ENCODE results near the gene PRKCZ.
"Not testable (repeated sequence)": the region's sequence is repeated elsewhere in the genome, so short reads cannot be mapped to it uniquely, and the experiment has no call there.

The PRKCZ gene

DNA sequence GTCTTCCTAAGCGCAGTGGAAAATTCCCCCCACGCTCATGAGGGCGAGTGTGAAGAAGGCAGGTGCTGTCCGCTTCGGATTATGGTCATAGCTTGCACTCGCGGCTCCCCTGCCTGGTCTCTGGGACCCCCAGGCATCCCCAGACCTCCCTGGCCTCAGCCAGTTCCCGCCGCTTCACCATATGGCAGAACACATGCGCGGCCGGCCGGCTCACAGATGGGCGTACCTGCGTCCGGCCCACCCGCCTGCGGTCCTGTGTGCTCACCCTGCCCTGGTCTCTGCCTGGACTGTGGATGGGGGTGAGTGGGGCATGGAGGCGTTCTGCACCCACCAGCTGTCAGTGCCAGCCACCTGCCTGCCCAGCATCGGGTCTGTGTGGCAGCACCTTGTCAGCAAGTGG, 34.1 kb downstream of the PRKCZ start:
- DNase-seq (ENCODE audit: low spot score), result no peak

DNA sequence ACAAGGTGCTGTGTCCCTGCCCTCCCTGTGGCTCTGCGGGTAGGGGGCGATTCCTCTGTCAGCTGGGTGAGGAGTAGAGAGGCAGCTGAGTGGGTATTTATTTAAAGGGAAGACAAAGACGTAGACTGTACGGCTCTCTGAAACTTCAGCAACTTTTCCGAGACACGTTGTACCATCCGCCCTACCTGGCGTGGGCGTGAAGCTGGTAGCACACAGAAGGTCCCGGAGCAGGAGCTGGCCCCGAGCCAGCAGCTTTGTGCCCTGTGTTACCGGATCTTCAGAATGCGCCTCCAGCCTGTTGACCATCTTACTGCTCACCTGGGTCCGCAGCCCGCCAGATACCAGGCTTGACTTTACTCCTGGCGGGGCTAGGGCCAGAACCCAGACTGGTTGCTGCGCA, 34.9 kb downstream of the PRKCZ start:
- no peak for DNase-seq (ENCODE audit: low spot score)

DNA sequence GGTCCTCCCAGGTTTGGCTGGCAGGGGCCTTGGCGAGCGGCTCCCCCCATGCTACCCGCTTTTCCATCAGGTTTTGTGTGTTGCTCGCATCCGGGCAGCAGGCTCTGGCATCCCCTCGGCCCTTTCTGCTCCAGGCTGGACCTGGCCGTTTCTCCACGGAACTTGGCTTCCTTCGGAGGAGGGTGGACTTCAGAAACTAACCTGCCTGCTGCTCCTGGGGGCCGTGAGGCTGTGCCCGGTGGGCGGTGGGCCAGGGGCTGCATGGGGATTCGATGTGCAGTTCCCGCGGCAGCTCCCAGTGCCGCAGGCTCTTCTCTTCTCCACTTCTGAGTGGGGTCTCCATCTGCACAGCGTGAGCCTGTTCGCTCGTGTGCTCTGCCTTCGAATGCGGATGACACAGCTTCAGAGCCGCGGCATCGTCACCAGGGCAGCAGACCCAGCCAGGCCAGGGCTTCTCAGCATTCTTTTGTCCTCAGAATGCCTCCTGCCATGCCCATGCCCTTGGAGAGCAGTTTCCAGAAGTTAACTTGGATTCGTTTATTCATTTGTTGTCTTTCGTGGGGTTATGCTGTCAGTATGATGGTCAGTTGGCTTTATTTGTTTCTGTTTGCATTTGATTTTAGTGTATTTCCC, 36.4 kb downstream of the PRKCZ start:
- no peak for DNase-seq (ENCODE audit: low spot score)

DNA sequence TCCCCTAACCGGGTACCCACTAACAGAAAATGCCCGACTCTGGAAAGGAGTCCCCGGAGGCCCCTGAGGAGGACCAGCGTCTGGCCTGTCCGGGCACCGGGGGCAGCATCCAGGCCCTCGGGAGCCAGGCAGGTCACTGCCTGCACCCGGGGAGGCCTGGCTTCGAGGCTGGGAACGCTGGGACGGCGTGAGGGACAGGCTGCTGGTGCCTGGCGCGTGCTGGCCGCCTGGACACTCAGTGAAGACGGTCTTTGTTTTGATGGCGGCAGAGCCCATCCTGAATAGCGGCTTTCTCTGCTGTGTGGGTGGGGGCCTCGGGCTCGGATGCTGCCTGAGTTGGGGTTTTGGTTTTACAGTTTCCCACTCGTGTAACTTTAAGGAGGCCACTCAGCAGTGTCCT, 37.6 kb downstream of the PRKCZ start:
- no peak for DNase-seq (ENCODE audit: low spot score)

DNA sequence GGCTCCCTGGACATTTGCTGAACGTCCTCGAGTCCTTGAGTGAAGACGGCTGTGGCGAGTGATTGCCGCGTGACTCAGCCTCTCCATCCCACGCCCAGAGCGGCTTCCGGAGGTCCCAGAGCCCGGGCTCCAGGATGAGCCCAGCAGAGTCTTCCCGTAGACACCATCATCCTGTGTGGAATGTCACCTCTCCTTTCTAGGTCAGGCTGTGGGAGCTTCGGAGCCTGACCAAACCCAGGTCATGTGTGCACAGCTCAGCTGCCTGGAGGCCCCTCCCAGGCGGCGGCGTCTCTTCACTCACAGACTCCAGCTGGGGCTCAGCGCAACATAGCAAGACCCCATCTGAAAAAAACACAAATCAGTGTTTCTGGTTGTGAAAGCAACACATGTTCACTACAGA, 38.2 kb downstream of the PRKCZ start:
- no peak for DNase-seq (ENCODE audit: low spot score)

DNA sequence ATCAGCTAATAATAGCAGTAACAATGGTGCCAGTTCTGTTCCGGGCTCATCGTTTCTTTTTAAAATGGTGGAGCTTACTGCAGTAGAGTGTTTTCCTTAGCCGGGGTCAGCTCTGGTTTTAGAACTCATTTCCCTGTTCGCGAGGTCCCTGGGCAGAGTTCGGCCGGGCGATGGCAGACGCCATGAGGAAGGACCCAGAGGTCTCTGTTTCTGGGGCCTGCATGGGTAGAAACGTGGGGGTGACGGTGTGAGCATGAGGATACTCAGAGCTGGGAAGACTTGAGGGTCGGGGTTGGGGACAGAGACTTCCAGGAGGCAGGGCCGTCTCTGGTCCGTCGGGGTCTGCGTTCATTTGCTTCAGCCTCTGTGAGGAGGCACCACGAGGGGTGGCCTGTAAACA, 38.8 kb downstream of the PRKCZ start:
- DNase-seq (ENCODE audit: low spot score), result no peak

GRCh38 chr1:2090216-2090890, 40.1 kb downstream of the PRKCZ start:
- no peak for DNase-seq (ENCODE audit: low spot score)

DNA sequence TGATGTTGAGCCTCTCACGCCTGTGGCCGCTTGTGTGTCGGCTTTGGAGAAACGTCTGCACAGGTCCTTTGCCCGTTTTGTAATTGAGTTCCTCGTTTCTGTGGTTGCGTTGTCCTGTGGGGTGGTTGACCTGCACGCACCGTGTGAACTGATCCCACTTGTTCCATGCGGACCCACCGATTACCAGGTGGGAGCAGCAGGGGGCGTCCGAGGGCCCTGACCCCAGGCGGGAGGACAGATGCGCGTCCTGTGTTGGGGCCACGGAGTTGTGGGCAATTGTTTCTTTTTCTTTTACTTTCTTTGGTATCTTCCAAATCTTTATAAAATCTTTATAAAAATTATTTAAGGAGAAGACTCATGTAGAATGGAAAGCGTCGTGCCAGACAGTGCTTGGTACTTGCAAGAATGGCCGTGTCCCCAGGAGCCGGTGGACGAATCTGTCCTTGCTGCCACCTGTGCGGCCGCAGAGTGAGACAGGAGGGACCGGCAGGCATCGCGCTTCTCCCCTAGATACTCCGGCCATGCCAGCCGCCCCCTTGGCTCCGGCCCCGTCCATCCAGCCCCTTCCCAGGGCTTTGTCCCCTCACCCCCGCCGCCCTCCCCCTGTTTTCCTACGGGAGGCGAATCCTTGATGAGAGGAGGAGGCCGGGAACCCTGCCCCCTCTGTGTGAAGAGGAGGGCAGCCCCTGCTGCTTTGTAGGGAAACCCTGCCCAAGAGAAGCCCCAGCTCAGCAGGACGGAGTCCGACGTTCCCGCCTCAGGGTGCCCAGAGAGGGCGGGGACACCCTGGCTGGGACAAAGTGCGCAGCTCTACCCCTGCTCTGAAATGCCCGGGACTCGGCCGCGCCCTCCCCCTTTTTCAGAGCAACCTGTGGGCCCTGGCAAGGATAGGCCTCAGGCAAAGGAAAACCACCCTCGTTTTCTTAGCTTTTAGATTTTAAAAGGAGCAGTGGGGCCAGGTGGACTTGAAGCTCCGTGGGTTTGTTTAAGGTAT, 41.7 kb downstream of the PRKCZ start:
- DNase-seq (ENCODE audit: low spot score), result no peak

DNA sequence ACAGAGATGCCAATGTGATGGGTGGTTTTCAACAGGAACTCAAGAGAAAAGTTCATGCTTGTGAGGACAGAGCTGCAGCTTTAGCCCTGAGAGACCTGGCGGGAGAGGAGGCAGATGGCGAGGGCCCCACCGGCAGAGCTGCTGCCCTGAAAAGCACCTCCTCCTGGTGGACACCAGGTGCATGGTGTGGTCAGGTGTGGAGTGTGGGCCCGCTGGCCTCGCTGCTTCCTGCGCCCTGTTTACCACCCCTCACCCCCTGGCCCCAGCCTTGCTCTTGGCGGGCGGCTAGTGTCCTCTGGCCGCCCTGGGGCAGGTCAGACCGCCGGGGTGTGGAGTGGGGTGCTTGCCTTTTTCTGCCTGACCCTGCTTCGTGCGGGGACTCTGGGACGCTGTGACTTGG, 42.8 kb downstream of the PRKCZ start:
- no peak for DNase-seq (ENCODE audit: low spot score)

GRCh38 chr1:2093636-2094035, 43.4 kb downstream of the PRKCZ start:
- DNase-seq (ENCODE audit: low spot score), result no peak

GRCh38 chr1:2094269-2095158, 44.3 kb downstream of the PRKCZ start:
- DNase-seq (ENCODE audit: low spot score), result not testable (repeated sequence)

DNA sequence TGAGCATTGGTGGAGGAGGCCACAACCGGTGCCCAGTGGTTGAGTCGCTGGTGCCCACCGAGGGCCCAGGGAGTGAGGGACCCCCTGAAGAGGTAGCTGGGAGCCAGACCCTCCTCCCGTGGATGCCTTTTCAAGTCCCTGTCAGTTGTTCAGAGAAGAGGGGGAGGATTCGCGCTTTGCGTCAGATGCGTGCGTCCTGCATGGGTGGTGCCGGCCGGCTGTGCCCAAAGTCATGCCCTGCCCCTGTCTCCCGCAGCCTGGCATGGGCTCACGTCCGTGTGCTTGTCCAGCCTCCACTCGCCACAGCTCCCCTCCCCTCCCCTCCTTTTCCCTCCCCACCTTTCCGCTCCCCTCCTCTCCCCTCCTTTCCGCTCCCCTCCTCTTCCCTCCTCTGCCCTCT, 45.2 kb downstream of the PRKCZ start:
- DNase-seq (ENCODE audit: low spot score), result no peak

DNA sequence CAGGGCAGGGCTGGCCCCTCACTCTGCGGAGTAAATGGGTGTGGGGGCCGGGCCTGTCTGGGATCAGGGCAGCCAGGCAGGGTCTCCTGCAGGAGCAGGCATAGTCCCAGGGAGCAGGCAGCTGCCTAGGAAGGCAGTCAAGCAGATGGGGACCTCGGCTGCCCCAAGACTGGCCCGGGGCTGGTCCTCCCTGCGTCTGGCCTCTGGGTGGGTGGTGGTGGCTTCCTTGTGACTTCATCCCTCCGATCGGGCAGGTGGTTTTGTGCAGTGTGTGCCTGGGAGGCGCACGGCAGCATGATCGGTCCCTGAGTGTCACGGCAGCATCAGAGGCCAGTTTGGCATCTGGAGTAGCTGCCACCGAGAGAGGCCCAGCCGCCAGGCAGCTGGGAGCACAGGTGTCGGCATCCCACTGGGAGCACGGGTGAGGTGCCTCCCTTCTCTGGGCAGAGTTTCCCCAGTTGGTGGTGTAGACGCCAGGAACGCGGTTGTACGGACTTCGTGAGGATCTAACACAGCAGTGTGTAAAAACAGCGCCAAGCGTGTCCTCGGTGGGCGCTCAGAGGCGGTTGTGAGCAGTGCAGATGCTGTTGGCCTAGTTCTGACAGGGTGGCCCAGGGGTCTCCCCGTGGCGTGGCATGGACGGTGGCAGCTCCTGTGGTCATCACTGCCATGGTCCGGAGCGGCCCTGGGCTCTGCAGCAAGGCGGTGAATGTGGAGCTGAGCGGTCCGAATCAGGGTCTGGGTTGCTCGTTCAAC, 45.9 kb downstream of the PRKCZ start:
- DNase-seq (ENCODE audit: low spot score), result no peak

DNA sequence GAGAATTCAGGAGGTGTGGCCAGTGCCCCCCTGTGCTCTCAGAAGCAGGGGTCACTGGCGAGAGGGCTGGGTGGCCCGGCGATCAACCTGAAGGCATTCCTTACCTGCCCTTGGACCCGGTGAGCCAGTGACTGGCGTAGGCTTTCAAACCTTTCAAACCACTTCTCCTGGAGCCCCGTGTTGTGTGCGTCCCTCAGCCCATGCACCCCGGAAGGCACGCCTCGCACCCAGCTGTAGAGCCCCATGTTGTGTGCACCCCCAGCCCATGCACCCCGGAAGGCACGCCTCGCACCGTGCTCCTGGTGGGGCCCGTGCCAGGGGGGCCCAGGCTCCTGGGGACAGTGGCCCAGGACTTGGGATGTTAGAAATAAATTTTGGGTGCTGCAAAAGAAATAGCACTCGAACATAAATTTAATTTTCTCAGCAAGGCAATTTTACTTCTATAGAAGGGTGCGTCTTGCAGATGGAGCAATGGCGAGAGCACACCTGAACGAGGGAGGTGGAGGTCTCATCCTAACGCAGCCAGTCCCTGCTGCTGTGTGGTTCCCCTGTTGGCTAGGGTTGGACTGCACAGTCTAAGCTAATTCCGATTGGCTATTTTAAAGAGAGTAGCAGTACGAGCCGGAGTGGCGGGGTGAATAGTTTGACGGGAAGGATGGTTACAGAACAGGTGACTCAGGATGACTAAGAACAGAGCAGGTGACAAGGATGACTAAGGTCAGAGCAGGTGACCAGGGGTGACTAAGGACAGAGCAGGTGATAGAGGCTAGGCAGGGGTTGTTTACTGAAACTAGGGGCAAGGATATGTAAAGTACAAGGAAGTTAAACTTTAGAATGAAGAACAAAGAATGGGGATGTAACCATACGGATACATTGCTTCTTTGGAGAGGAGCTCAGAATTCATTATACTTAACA, 47.4 kb downstream of the PRKCZ start:
- DNase-seq (ENCODE audit: low spot score), result no peak

- no peak for DNase-seq (ENCODE audit: low spot score)
Observed at GRCh38 chr1:2098301-2098698, 48.1 kb downstream of the PRKCZ start.

DNA sequence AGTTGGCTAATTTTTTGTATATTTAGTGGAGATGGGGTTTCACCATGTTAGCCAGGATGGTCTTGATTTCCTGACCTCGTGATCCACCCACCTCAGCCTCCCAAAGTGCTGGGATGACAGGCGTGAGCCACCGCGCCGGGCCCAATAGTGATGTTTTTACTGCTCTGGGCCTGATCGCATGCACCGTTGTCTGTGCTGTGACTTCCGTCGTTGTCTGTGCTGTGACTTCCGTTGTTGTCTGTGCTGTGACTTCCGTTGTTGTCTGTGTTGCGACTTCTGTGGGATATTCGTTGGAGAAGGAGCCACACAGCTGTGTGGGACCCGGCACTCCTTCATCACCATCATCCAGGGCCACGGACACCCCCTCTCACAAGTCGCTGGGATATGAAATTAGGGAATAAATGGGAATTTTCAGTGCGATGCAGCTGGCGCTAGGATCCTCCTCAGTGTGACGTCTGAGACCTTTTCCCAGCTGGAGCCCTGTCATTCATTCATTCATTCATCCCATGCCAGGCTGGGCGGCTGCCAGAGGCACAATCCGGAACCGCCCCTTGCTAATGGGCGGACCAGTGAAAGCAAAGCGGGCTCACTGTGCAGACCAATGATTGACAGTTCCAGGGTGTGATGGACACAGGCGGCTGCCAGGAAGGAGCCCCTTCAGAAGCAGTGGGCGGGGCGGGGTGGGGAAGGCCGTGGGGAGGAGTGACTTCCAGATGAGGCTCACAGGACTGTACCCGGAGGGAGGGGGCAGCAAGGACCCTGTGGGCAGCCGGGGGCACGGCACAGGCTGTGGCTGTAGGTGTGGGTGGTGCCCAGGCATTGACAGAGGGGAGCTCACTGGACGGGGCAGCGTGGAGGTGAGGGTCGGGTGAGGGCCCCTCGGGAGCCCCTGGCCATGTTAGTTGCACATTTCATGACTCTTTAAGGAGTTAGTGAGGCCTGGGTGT, 48.9 kb downstream of the PRKCZ start:
- DNase-seq (ENCODE audit: low spot score), result no peak

DNA sequence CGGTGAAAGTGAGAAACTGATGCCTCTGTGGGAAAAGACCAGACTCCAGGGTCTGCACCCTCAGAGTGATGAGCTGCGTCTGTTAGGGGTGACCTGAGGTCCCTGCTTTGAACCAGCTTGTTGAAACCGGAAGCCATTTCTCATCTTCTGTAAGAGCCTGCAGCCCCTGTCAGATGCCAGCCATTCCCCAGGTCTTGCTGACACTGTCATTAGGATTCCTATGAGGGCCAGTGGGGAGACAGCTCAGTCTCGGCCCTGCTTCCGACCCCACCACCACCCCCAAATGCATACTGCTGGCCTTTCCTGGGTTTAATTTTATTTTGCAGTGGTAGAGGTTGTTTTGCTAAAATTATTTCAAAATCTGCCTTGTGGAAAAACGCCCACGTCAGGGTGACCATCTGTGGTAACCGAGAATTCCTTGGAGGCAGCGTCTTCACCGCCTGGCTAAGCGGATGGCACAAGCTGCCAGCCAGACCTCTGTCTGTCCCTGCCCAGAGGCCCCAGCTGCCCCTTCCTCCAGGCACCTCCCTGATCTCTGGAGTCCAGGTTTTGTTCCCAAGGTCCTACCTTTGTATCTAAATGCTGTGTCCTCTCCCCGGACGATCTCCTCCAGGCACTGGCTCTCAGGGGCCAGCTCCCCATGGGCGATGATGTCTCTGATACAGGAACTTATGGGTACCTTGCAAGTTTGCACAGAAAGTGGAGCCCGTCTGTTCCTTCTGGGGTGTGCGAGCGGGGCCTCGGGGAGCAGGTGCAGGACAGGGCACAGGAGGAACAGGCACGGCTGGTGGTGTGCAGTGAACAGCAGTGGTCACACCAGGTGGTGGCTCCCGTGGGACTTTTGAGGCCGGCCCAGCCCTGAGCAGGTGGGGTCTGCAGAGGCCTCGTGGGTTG, 49.9 kb downstream of the PRKCZ start:
- no peak for DNase-seq (ENCODE audit: low spot score)

DNA sequence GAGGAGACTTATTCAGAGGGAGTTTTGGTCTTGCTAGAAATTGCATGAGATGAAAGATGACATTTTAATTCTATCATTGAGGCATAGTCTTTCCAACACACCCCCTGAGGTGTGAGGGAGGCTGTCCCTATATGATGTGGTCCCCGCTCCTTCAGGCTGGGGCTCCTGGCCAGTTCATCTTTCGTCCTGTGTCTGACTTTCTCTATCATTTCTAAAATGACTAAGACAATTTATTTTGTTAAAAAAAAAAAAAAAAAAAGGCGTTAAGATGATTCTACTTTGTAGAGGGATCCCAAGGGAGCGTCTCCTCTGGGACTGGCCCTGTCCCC, 50.5 kb downstream of the PRKCZ start:
- DNase-seq (ENCODE audit: low spot score), result no peak
